Dendritic cell treated with granulocyte-macrophage colony-stimulating factor and Interleukin-4, amounts not matched to agents 40 ng/mL and 50 ng/mL, for 4 days (primary cell): ENCODE measurements around the gene RNASET2.
"Not testable (repeated sequence)": the region's sequence is repeated elsewhere in the genome, so short reads cannot be mapped to it uniquely, and the experiment has no call there.

Experiments
- H3K27ac Mint-ChIP-seq: one replicate; pipeline ENCODE4 v1.8.0; 2022; ENCODE audit warnings: mild to moderate bottlenecking, mixed read lengths
- H3K27me3 Mint-ChIP-seq: one replicate; pipeline ENCODE4 v1.8.0; 2022; ENCODE audit warnings: mild to moderate bottlenecking, mixed read lengths
- H3K36me3 Mint-ChIP-seq: one replicate; pipeline ENCODE4 v1.8.0; 2022; ENCODE audit warnings: low read depth, mixed read lengths
- H3K4me1 Mint-ChIP-seq: one replicate; pipeline ENCODE4 v1.8.0; 2022; ENCODE audit warnings: low read depth, mixed read lengths
- H3K4me3 Mint-ChIP-seq: one replicate; pipeline ENCODE4 v1.8.0; 2022; ENCODE audit warnings: mild to moderate bottlenecking, moderate library complexity, mixed read lengths
- H3K9me3 Mint-ChIP-seq: one replicate; pipeline ENCODE4 v1.8.0; 2022; ENCODE audit warnings: mixed read lengths
- intact Hi-C: fragments of 100-400 bp; cut with micrococcal nuclease; formaldehyde crosslinking; loops from one replicate; pipeline ENCODE4 v1.15.0; 2022

RNASET2 gene

DNA sequence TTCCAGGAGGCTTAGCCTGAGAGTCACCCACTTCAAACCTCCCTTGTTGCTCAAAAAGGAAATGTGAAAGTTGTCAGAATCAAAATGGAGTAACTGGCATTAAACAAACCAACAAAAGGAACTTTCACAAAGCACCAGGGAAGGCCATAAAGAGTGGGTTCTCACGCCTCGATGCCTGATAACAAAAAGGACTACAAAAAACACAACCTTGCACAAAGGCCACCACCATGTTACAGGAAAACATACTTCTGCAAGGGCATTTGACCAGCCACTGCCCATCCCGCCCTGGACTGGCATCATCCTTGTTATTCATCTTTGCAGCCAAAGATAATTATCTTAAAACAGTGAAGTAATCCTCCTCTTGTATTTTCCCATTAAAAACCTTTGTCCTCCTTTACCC lies 34.8 kb downstream of the RNASET2 start:
- Mint-ChIP-seq H3K4me1 (no peaks in the 10 kb centered on the region), H3K4me3 (no peak overlapping the region), H3K9me3 (no peaks in the 10 kb centered on the region), H3K27ac (no peak overlapping the region), H3K27me3 (no peaks in the 10 kb centered on the region), H3K36me3 (peaks cover 19% of the 10 kb centered on the region)
- intact Hi-C loops: no loop called here

DNA sequence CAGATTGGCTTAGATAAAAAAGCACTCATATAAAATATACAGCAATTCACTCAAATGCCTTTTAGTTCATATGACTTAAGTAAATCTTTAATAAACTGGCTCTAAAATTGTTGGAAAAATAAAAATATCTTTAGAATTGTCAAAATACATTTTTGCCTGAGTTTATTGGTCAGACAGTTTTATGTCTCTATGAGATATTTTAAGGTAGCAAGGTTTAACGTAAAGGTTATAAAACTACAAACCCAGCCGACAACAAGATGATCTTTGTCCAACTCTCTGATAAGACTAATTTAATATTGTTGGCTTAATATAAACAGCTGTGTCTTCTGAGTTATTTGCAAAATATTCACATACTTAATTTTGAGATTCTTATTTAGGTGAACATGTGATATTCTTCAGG lies 39.5 kb downstream of the RNASET2 start:
- Mint-ChIP-seq H3K27ac (no peak overlapping the region), H3K27me3 (no peaks in the 10 kb centered on the region), H3K4me1 (no peaks in the 10 kb centered on the region), H3K4me3 (no peak overlapping the region), H3K36me3 (peaks cover 9% of the 10 kb centered on the region), H3K9me3 (peaks cover 13% of the 10 kb centered on the region)
- intact Hi-C loops: no loop called here

DNA sequence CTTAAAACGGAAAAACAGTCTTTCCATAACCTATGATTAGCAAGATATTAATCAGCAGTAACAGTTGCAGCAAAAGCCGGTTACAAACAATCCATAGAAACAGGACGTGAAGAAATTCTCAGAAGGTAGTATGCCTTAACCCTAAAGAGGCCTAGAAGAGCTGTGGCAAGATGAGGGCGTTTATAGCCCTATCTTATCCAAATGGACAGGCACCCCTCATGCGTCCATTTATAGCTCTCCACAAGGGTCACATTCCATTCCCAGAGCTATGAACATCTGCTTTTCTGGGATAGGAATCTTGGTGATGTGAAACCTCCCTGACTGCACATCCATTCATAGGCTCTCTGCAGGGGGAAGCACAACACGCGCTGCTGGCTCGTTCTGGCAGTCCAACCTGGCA lies 40.9 kb downstream of the RNASET2 start:
- H3K27ac Mint-ChIP-seq, intact Hi-C loops, H3K27me3 Mint-ChIP-seq, H3K4me3 Mint-ChIP-seq, H3K4me1 Mint-ChIP-seq: not testable (repeated sequence)
- Mint-ChIP-seq H3K9me3 (peaks cover 13% of the 10 kb centered on the region), H3K36me3 (peaks cover 18% of the 10 kb centered on the region)

DNA sequence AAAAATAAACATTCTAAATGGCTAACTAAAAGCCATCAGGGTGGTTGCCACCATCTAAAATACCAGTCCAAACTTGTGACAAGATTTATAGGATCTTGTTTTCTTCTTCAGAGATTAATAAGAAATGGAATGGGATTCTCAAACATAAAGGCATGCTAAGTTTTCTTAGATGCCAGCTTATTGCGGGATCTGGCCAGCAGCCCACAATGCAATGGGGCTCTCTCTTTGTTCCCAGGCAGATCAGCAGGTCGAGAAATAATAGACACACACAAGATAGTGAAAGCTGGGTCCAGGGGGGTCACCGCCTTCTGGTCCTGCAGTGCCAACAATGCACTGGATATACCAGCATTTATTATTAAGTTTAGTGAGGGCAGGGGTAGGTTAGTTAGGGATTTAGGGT lies 41.4 kb downstream of the RNASET2 start:
- Mint-ChIP-seq H3K9me3 (peaks cover 13% of the 10 kb centered on the region), H3K36me3 (peaks cover 23% of the 10 kb centered on the region)
- H3K27me3 Mint-ChIP-seq, H3K27ac Mint-ChIP-seq, H3K4me3 Mint-ChIP-seq, intact Hi-C loops, H3K4me1 Mint-ChIP-seq: not testable (repeated sequence)

DNA sequence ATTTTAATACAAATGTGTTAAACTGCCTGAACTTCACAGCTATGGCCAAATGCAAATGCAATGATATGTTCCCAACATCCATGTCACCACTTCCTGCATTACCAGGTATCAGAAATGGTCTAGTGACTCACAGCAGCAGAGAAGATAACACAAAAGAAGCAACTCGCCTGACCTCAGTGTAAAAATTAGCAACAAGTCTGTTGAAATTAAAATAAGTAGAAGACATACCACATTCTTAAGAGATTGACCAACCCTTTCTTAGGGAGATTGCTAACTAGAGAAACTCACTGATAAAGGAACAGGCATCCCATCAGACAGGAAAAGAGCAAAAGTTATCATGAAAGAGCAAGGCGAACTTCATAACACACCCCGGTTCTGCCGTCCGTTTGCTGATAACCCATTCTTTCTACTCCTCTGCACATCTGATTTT lies 45.1 kb downstream of the RNASET2 start:
- H3K4me1 Mint-ChIP-seq: peaks cover 30% of the 10 kb centered on the region
- H3K27ac Mint-ChIP-seq: no peak overlapping the region
- no peaks in the 10 kb centered on the region for H3K27me3 Mint-ChIP-seq
- H3K36me3 Mint-ChIP-seq: peaks cover 24% of the 10 kb centered on the region
- H3K4me3 Mint-ChIP-seq: no peak overlapping the region
- H3K9me3 Mint-ChIP-seq: peaks cover 13% of the 10 kb centered on the region
- intact Hi-C loops: no loop called here

DNA sequence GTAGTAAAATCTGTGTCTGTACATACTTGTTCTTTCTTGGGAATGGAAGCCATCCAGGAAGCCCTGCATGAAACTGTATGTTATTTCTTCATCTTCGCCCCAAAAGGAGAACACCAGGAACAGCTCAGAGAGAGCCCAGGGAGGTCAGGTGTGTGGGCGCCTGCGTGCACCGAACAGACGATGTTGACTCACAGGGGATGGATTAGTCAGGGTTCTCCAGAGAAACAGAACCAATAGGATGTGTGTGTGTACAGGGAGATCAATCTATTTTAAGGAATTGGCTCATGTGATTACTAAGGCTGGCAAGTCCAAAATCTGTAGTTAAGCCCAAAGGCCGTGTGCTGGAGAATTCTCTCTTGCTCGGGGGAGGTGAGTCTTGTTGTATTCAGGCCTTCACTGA lies 45.7 kb downstream of the RNASET2 start:
- Mint-ChIP-seq H3K4me1 (peaks cover 33% of the 10 kb centered on the region), H3K36me3 (peaks cover 24% of the 10 kb centered on the region)

DNA sequence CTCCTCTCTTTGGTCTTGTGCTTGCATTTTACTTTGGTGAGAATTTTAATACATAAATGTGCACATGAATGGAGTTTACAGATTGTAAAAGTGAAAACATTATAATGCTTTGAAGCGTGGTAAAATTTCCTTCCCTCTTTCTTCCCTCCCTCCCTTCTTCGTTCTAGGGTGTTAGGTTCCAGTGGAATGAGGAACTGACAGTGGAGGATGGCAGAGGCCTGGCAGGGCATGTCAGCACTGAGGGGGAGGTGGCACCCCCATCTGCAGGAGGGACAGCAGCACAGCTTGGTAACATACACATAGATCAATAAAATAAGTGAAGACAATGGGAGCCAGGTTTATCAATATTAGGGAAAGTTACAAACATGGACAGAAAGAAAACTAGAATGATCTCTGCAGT lies 47.5 kb downstream of the RNASET2 start:
- intact Hi-C loops: no loop called here
- H3K36me3 Mint-ChIP-seq: peaks cover 17% of the 10 kb centered on the region
- H3K4me3 Mint-ChIP-seq: no peak overlapping the region
- H3K27ac Mint-ChIP-seq: no peak overlapping the region
- no peaks in the 10 kb centered on the region for H3K27me3 Mint-ChIP-seq
- H3K9me3 Mint-ChIP-seq: no peaks in the 10 kb centered on the region
- H3K4me1 Mint-ChIP-seq: peaks cover 39% of the 10 kb centered on the region

More for the DNA sequence above, 45.7 kb downstream of the RNASET2 start:
- intact Hi-C loops: no loop called here
- Mint-ChIP-seq H3K4me3 (no peak overlapping the region), H3K9me3 (peaks cover 13% of the 10 kb centered on the region), H3K27me3 (no peaks in the 10 kb centered on the region), H3K27ac (no peak overlapping the region)

DNA sequence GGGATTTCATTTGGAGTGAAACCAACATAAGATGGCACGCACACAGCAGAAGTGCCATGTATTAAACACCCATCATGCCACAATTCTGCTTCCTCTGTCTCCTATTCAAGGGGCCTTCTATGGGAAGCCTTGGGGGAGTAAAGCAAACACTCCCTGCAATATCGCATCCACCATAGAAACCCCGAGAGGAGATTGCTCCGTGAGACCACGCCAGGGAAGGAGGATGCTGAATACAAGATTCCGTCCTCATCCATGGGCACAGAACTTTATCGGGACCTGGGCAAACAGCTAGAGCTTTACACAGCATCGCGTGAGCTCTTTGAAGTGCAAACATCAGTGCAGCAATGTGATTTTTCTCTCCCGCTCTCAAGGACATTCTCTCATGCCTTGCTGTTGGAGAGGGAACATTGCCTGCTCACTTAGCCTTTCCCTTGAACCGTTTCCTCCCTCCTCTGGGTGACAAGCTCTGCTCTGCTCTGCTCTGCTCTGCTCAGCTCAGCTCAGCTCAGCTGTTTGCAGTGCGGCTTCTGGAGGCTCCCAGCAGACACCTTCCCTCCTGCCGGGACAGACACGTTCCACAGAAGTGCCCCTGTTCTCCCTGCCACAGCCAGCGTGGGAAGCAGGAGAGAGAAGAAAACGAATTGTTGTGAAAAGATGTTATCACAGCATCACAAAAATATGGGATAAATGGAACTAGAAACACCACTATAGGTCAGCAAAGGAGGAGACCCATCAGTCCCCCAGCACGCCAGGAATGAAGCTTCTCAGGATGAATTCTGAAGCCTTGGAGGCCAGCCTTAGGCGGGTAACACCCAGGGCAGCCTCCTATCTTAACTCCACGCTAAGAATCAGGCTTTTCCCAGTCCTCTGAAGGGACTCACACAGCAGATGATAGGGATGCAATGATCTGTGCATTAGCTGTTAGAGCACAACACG lies 48.2 kb downstream of the RNASET2 start:
- Mint-ChIP-seq H3K27ac (no peak overlapping the region), H3K27me3 (no peaks in the 10 kb centered on the region), H3K36me3 (peaks cover 17% of the 10 kb centered on the region), H3K4me1 (peaks cover 39% of the 10 kb centered on the region), H3K4me3 (no peak overlapping the region), H3K9me3 (no peaks in the 10 kb centered on the region)
- intact Hi-C loops: no loop called here

DNA sequence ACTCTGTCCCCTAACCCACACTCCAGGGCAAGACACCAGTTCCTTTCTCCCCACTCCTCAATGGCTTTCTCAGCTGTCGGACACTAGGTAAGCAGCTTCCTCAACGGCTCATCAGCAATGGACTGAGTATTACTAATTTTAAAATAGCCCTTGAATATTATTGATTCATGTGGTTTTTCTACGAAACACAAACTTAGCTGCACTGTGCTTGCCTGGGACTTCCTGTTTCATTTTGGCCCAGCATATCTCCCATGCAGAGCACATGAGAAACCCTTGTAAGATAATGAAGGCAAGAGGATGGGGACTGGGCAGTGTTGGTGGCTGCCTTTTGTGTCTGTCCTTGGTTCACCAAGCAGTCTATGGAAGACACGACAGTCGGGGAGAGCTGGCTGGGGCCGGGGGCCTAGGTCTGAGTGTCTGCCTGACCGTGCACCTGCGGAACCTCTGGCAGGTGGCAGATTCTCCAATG lies 48.9 kb downstream of the RNASET2 start:
- H3K27ac Mint-ChIP-seq: no peak overlapping the region
- no peaks in the 10 kb centered on the region for H3K9me3 Mint-ChIP-seq
- H3K4me3 Mint-ChIP-seq: no peak overlapping the region
- peaks cover 17% of the 10 kb centered on the region for H3K36me3 Mint-ChIP-seq
- H3K27me3 Mint-ChIP-seq: no peaks in the 10 kb centered on the region
- peaks cover 39% of the 10 kb centered on the region for H3K4me1 Mint-ChIP-seq
- intact Hi-C loops: no loop called here

DNA sequence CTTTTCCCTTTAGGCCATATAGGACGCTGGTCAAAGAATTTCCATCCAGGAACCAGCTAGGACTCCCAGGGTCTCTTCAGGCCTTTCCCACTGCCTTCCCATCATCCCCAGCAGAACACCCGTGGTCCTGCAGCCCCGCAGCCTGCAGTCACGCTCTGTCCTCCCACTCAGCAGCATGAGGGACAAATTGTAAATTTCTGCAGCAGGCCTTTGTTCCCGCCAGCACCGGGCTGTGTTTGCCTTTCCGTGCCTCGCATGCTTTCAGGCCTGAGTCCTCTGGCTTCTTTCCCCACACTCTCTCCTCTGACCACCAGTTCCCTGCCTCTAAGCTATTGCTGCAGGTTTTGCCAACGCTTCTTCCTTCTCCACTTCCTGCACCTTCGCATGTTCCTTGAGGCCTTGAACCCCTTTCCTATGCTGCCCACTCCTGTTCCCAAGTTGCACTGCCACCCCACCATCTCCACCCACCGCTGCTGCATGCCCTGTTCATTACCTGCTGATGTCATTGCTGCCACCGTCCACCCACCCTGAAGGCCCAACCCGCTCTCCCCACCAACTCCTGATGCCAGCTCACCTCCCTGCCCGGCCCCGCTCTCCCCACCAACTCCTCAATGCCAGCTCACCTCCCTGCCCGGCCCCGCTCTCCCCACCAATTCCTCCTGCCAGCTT lies 49.8 kb downstream of the RNASET2 start:
- peaks cover 11% of the 10 kb centered on the region for H3K36me3 Mint-ChIP-seq
- peaks cover 39% of the 10 kb centered on the region for H3K4me1 Mint-ChIP-seq
- intact Hi-C loops: no loop called here
- no peaks in the 10 kb centered on the region for H3K27me3 Mint-ChIP-seq
- H3K4me3 Mint-ChIP-seq: no peak overlapping the region
- peaks cover 5% of the 10 kb centered on the region for H3K9me3 Mint-ChIP-seq
- no peak overlapping the region for H3K27ac Mint-ChIP-seq

DNA sequence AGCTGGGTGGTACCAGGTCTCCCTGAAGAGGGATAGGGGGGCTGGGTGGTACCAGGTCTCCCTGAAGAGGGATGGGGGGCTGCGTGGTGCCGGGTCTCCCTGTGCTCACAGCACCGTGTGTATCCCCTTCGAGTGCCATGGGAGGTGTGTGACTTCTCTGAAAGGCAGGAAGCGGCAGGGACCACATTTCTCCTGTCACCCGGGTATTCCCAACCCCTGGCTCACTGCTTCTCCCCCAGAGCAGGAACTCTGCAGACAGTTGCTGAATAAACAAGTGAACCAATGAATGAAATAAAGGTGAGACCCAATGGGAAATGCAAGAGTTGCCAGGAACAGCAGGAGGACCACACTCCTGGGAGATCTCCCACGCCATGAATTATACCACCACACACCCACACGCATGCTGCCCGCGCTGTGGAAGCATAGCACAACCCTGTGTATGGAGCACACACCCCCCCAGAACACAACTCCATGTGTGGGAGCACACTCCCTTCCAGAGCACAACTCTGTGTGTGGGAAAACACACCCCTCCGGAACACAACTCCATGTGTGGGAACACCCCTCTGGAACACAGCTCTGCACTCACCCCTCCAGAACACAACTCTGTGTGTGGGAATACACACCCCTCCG lies 50.7 kb downstream of the RNASET2 start:
- no peak overlapping the region for H3K4me3 Mint-ChIP-seq
- intact Hi-C loops: no loop called here
- peaks cover 7% of the 10 kb centered on the region for H3K36me3 Mint-ChIP-seq
- H3K4me1 Mint-ChIP-seq: peaks cover 39% of the 10 kb centered on the region
- no peak overlapping the region for H3K27ac Mint-ChIP-seq
- H3K27me3 Mint-ChIP-seq: peaks cover 3% of the 10 kb centered on the region
- peaks cover 14% of the 10 kb centered on the region for H3K9me3 Mint-ChIP-seq

DNA sequence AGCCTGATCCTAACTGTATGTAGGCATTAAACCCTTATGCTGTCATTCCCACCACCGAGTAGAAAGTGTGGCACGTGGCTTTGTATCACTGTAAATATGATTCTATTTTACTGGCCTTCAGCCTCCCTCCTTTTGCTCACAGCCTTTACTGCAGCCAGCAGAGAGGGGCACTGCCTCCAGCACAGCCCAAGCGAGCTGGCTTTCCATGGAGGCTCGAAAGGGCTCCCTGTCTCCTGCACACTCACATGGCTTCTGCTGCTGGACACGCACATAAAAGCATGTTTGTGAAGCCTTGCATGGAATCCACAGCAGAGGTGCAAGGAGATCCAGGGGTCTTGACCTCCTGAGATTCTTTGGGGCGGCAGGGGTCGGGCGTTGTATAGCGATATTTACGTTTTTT lies 51.3 kb downstream of the RNASET2 start:
- Mint-ChIP-seq H3K9me3 (peaks cover 20% of the 10 kb centered on the region), H3K27me3 (peaks cover 3% of the 10 kb centered on the region), H3K27ac (no peak overlapping the region), H3K4me1 (peaks cover 39% of the 10 kb centered on the region), H3K36me3 (peaks cover 1% of the 10 kb centered on the region), H3K4me3 (no peak overlapping the region)
- intact Hi-C loops: no loop called here

DNA sequence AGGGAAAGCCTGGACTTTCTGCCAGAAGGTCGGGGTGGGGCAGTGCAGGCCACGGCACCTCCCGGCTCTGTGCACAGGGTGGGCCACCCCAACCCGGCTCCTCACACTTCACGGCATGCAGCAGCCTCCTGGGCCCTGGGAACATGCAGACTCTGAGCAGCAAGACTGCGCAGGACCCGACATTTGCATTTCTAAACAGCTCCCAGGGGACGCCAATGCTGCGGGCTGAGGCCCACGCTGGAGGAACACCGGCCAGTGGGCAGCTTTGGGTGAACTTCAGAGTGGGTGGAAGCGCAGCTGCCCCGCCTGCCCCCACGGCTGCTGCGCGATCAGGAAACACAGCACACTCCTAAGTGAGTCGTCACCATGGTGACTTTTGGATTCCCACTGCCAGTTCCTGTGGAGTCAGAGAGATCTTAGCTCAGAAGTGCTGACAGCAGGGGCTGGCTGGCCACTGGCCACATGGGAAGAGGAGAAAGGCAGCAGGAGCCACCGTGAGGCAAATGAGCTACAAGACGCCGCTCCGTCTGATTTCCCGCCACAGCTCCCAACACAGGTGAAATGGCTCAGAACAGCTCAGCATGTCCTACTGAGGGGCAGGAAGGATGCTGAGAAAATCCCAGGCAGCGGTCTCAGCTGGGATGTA lies 52.1 kb downstream of the RNASET2 start:
- intact Hi-C loops: no loop called here
- H3K27ac Mint-ChIP-seq: no peak overlapping the region
- peaks cover 37% of the 10 kb centered on the region for H3K4me1 Mint-ChIP-seq
- H3K36me3 Mint-ChIP-seq: no peaks in the 10 kb centered on the region
- no peak overlapping the region for H3K4me3 Mint-ChIP-seq
- H3K27me3 Mint-ChIP-seq: peaks cover 5% of the 10 kb centered on the region
- peaks cover 28% of the 10 kb centered on the region for H3K9me3 Mint-ChIP-seq

DNA sequence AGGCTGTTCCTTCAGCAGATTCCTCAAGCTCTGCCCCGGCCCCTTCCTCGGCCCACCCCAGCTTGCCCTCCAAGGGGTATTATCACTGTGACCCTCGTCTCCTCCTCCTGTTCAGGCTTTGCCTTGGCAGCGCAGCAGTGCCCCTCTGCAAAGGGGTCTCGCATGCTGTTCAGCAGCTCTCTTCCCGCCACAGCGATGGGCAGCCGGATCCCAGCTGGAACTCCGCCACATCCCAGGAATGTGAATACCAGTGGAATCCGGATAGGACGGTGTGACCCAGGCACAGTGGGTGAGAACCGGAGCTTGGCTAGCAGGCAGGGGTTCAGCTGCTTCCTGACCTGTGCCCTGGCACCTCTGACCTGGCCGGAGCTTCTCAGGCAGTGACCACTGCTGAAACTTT lies 52.9 kb downstream of the RNASET2 start:
- intact Hi-C loops: no loop called here
- no peak overlapping the region for H3K4me3 Mint-ChIP-seq
- H3K4me1 Mint-ChIP-seq: peaks cover 30% of the 10 kb centered on the region
- H3K27ac Mint-ChIP-seq: no peak overlapping the region
- peaks cover 5% of the 10 kb centered on the region for H3K27me3 Mint-ChIP-seq
- no peaks in the 10 kb centered on the region for H3K36me3 Mint-ChIP-seq
- peaks cover 35% of the 10 kb centered on the region for H3K9me3 Mint-ChIP-seq
